BJ (cell line): ENCODE measurements around the gene SYT9. TPM values are rescaled to one million over a fixed set of nuclear protein-coding genes. Genes with fewer than 3 reads are reported as not detected.

Source experiments
- CTCF ChIA-PET: fragments of 350-600 bp; formaldehyde crosslinking; extraction: SDS; loops from one replicate; lab custom pipeline; 2021; ENCODE audit warnings: antibody characterized with exemption, inconsistent platforms; lab: Yijun Ruan, JAX
- POLR2A ChIA-PET: fragments of 300-600 bp; sonication (Branson Sonifier 250); formaldehyde crosslinking; extraction: SDS; loops from one replicate; lab custom pipeline; 2021; ENCODE audit warnings: antibody characterized with exemption; lab: Charles Lee
- DNase-seq: peaks from one replicate; pipeline ENCODE4 v3.0.0-alpha.2; 2011; ENCODE audit warnings: low read depth
- H3K27me3 ChIP-seq: 2 replicates; pipeline ENCODE4 v1.6.0; 2011; ENCODE audit warnings: low read length; ENCODE audit not compliant: control insufficient read depth, insufficient read depth
- H3K36me3 ChIP-seq: 2 replicates; pipeline ENCODE4 v1.5.1; 2011; ENCODE audit warnings: low read length; ENCODE audit not compliant: control insufficient read depth, insufficient read depth
- H3K4me3 ChIP-seq: 2 replicates; pipeline ENCODE4 v1.5.1; 2011; ENCODE audit warnings: low read depth, mild to moderate bottlenecking, control low read depth, low read length
- polyA plus RNA-seq: library from polyadenylated mRNA; depleted of rRNA; stranded (reverse); fragments of >200 nt; gene quantifications from 2 replicates; pipeline ENCODE4 v1.2.3, GENCODE V29; 2011
- TF ChIP-seq, protein P1 (sequence below): IDR thresholded peaks from 2 replicates; pipeline ENCODE4 v1.5.1; 2011; ENCODE audit warnings: low read depth, mild to moderate bottlenecking, control low read depth, inconsistent platforms, low read length, moderate library complexity; ENCODE audit not compliant: insufficient read depth

The SYT9 gene
- polyA plus RNA-seq, 1 experiment, result not detected

DNA sequence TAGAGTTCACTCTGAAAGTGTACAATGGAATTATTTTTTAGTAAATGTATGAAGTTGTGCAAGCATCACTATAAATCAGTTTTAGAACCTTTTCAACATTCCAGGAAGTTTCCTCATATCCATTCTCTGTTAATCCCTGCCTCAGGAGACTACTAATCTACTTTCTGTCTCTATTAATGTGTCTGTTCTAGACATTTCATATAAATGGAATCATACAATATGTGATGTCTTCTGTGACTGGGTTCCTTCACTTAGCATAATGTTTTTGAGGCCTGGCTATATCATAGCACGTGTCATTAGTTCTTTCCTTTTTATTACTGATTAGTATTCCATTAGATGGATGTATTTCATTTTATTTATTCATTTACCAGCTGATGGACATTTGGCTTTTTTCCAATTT is 17.1 kb downstream of the SYT9 start:
- CTCF ChIA-PET, result no interaction called here
- Histone ChIP-seq H3K36me3 (no peaks in the 10 kb centered on the region), H3K4me3 (no peak overlapping the region), H3K27me3 (no peaks in the 10 kb centered on the region)
- TF ChIP-seq, protein P1, sequence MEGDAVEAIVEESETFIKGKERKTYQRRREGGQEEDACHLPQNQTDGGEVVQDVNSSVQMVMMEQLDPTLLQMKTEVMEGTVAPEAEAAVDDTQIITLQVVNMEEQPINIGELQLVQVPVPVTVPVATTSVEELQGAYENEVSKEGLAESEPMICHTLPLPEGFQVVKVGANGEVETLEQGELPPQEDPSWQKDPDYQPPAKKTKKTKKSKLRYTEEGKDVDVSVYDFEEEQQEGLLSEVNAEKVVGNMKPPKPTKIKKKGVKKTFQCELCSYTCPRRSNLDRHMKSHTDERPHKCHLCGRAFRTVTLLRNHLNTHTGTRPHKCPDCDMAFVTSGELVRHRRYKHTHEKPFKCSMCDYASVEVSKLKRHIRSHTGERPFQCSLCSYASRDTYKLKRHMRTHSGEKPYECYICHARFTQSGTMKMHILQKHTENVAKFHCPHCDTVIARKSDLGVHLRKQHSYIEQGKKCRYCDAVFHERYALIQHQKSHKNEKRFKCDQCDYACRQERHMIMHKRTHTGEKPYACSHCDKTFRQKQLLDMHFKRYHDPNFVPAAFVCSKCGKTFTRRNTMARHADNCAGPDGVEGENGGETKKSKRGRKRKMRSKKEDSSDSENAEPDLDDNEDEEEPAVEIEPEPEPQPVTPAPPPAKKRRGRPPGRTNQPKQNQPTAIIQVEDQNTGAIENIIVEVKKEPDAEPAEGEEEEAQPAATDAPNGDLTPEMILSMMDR, result no peak
- POLR2A ChIA-PET, result no interaction called here
- DNase-seq, result no peak

DNA sequence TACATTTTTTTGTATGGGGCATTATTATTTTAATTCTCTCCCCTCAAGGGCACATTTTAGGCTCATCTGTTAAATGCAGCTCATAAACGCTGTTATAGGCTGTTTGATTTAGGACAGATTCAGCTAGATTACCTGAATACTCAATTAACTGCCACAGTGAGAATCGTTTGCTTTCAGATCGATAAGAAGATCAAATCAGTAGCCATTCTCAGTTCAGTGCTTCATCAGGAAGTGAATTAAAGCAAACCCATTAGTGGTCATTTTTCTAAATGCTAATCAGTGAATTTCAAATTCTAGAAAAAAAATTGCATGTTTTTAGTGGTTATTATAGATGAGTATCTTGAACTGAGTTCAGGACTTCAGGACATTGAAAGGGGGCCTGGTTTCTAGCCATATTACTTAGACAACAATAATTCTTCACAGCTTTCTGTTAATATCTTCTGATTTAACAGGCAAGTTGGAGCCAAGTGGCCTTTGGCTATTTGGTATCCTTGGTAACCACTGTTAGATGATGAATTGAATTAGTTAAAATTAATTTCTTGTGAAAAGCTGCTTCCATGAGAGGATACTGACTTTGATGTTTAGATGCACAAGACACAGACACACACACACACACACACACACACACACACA is 18.6 kb downstream of the SYT9 start:
- TF ChIP-seq, protein P1, result no peak
- Histone ChIP-seq H3K27me3 (no peaks in the 10 kb centered on the region), H3K4me3 (no peak overlapping the region), H3K36me3 (no peaks in the 10 kb centered on the region)
- no peak for DNase-seq
- ChIA-PET POLR2A (no interaction called here), CTCF (interaction anchor here (0.7 to 1.2 kb wide), 2 partner anchors 8 to 172 kb away, joined by 3 to 6 read pairs; no protein-coding TSS in a partner anchor)

DNA sequence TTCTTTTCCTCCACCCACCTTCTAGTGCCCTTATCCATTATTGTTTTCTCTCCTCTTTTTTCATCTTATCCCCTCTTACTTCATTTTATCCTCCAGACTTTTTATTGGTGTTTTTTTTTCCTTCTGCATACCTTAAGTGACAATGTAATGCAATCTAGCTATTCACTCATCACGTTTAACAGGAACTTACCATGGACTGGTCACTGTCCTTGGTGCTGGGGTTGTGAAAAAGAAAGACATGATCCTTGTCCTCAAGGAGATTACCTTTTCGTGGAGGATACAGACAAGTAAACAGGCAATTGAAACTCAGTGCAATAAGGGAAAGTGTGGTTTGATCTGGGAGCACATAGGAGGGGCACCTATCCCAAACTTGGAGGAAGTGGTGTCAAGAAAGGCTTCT is 20.7 kb downstream of the SYT9 start:
- no peak for DNase-seq
- no peak overlapping the region for H3K4me3 ChIP-seq
- H3K27me3 ChIP-seq, result no peaks in the 10 kb centered on the region
- ChIA-PET CTCF (interaction anchor here (0.5 kb wide), 1 partner anchor 1305 kb away, joined by 3 read pairs; no protein-coding TSS in a partner anchor), POLR2A (no interaction called here)
- H3K36me3 ChIP-seq, result no peaks in the 10 kb centered on the region
- TF ChIP-seq, protein P1, result no peak

DNA sequence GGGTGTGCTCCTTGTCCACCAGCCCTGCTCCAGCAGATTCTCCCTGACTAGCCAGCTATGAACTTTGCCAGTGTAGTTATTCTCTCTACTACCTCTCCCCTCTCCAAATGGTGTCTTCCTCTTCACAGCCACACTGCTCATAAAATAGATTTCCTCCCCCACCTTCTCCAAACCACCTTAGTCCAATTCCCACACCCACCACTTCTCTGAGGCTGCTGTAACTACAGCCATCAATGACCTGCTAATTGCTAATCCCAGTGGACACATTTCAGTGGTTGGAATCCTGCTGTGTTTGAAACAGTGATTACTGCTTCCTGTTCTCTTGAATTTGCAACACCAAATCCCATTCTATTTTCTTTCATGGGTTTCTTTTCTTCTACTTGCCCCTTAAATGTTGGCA is 23.4 kb downstream of the SYT9 start:
- CTCF ChIA-PET, result interaction anchor here (1.0 kb wide), 2 partner anchors 177 to 423 kb away, joined by 3 read pairs; no protein-coding TSS in a partner anchor
- Histone ChIP-seq H3K36me3 (no peaks in the 10 kb centered on the region), H3K4me3 (no peak overlapping the region), H3K27me3 (peaks cover 2% of the 10 kb centered on the region; the same call in 1 of the 2 replicates)
- no peak for DNase-seq
- TF ChIP-seq, protein P1, result no peak
- POLR2A ChIA-PET, result no interaction called here

DNA sequence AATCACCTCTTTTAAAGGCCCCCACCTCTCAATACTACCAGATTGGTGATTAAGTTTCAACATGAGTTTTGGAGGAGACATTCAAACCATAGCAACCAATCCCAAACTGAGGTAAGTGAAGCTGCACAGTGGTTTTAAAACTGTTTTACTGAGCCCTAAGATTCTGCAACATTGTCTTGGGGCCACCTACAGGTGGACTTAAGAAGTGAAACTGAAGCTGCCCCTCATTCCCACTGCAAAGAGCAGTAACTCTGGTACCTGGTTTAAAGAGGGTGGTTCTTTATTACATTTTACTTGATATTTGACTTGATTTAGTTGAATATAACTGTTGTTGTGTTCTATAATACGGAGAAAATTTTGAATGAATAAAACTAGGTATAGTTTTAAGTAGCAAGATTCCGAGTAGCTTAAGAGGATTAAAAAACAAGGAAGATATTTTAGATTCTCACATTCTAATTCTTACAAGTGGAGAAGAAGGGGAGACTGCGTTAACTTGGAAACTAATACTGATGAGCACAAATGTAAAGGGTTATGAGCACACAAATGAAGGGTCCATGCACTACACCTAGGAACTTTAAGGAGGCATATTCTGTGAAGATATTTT is 26.7 kb downstream of the SYT9 start:
- CTCF ChIA-PET, result interaction anchor here (0.6 to 3.1 kb wide), 24 partner anchors 9 to 523 kb away, joined by 3 to 17 read pairs (median 4); partner anchors contain the start of gene SYT9

More for the DNA sequence above, 26.7 kb downstream of the SYT9 start:
- no peaks in the 10 kb centered on the region for H3K36me3 ChIP-seq
- no peak overlapping the region for H3K4me3 ChIP-seq
- H3K27me3 ChIP-seq, result peaks cover 2% of the 10 kb centered on the region; the same call in 1 of the 2 replicates
- TF ChIP-seq, protein P1, result peak; percentile 77
- no peak for DNase-seq
- POLR2A ChIA-PET, result no interaction called here
